DND-41 (cell line): Measurements from ENCODE around the gene BRCA1.

ENCODE experiments used
- ATAC-seq: fragments of 200-7000 bp; cut with Tn5 transposase; 3 replicates; pipeline ENCODE4 v1.9.1; 2021; ENCODE audit warnings: low read depth; ENCODE audit not compliant: insufficient read depth
- DNase-seq: peaks from one replicate; pipeline ENCODE4 v3.0.0-alpha.2; 2020
- H2AFZ ChIP-seq: 2 replicates; pipeline ENCODE4 v1.6.0; 2012; ENCODE audit warnings: low read depth, low read length
- H3K27ac ChIP-seq: 2 replicates; pipeline ENCODE4 v1.5.1; 2012; ENCODE audit warnings: low read length, inconsistent platforms
- H3K27me3 ChIP-seq: fragments of 200-600 bp; sonication (generic); 2 replicates; pipeline ENCODE4 v1.6.0; 2012; ENCODE audit warnings: low read length, mild to moderate bottlenecking, inconsistent platforms; ENCODE audit not compliant: insufficient read depth, poor library complexity
- H3K36me3 ChIP-seq: 2 replicates; pipeline ENCODE4 v1.5.1; 2012; ENCODE audit warnings: low read length, inconsistent platforms; ENCODE audit not compliant: insufficient read depth
- H3K4me1 ChIP-seq: 2 replicates; pipeline ENCODE4 v1.5.1; 2012; ENCODE audit warnings: mild to moderate bottlenecking, low read length; ENCODE audit not compliant: insufficient read depth
- H3K4me2 ChIP-seq: 2 replicates; pipeline ENCODE4 v1.6.0; 2012; ENCODE audit warnings: mild to moderate bottlenecking, moderate library complexity, low read length, inconsistent platforms; ENCODE audit not compliant: insufficient read depth
- H3K4me3 ChIP-seq, 2 experiments: fragments of 200-600 bp in 1 of 2; shearing (Covaris generic) in 1 of 2; 2 replicates each; pipeline ENCODE4 v1.5.1; 2012 to 2016; ENCODE audit warnings: inconsistent platforms in 2 of 2, low read length in 2 of 2, mild to moderate bottlenecking in 2 of 2, low read depth in 1 of 2, moderate library complexity in 1 of 2
- H3K79me2 ChIP-seq: 2 replicates; pipeline ENCODE4 v1.6.0; 2012; ENCODE audit warnings: low read length, inconsistent platforms; ENCODE audit not compliant: insufficient read depth
- H3K9ac ChIP-seq: 2 replicates; pipeline ENCODE4 v1.6.0; 2012; ENCODE audit warnings: low read depth, mild to moderate bottlenecking, inconsistent platforms, low read length, moderate library complexity
- H3K9me3 ChIP-seq: 2 replicates; pipeline ENCODE4 v1.5.1; 2012; ENCODE audit warnings: low read length, moderate library complexity, mild to moderate bottlenecking, inconsistent platforms; ENCODE audit not compliant: insufficient read depth, severe bottlenecking
- H4K20me1 ChIP-seq: 2 replicates; pipeline ENCODE4 v1.6.0; 2012; ENCODE audit warnings: low read length; ENCODE audit not compliant: insufficient read depth
- CTCF ChIP-seq: IDR thresholded peaks from 2 replicates; pipeline ENCODE4 v1.5.1; 2012; ENCODE audit warnings: borderline replicate concordance, low read length, moderate library complexity, mild to moderate bottlenecking; ENCODE audit not compliant: poor library complexity, severe bottlenecking; ENCODE audit errors: extremely low read depth
- EZH2 ChIP-seq: IDR thresholded peaks from 3 replicates; pipeline ENCODE4 v1.6.1; 2012; ENCODE audit warnings: borderline replicate concordance, low read depth, mild to moderate bottlenecking, moderate library complexity, low read length, inconsistent platforms; ENCODE audit not compliant: severe bottlenecking

Gene BRCA1

GRCh38 chr17:43016216-43016615 lies 108.9 kb downstream of the BRCA1 start:
- Histone ChIP-seq H3K79me2 (no peaks in the 10 kb centered on the region), H3K9ac (no peak overlapping the region), H2AFZ (no peak overlapping the region), H3K9me3 (no peaks in the 10 kb centered on the region), H3K4me2 (no peak overlapping the region), H3K36me3 (peaks cover 17% of the 10 kb centered on the region), H4K20me1 (no peaks in the 10 kb centered on the region), H3K27me3 (no peaks in the 10 kb centered on the region), H3K27ac (no peak overlapping the region), H3K4me3 (no peak overlapping the region), H3K4me1 (peaks cover 5% of the 10 kb centered on the region)
- no peak for TF ChIP-seq CTCF
- no peak for TF ChIP-seq EZH2
- ATAC-seq (no peak), DNase-seq (no peak)

- H3K27ac ChIP-seq = no peak overlapping the region
- no peaks in the 10 kb centered on the region for H3K9me3 ChIP-seq
- H3K4me3 ChIP-seq = no peak overlapping the region
- TF ChIP-seq EZH2 = no peak
- TF ChIP-seq CTCF = no peak
- ATAC-seq (no peak), DNase-seq (no peak)
- no peaks in the 10 kb centered on the region for H3K4me1 ChIP-seq
- H3K9ac ChIP-seq = no peak overlapping the region
- H2AFZ ChIP-seq = no peak overlapping the region
- no peaks in the 10 kb centered on the region for H3K27me3 ChIP-seq
- H3K79me2 ChIP-seq = no peaks in the 10 kb centered on the region
- no peak overlapping the region for H3K4me2 ChIP-seq
- H3K36me3 ChIP-seq = peaks cover 17% of the 10 kb centered on the region
- no peaks in the 10 kb centered on the region for H4K20me1 ChIP-seq
Measured at GRCh38 chr17:43015579-43015978, 109.6 kb downstream of the BRCA1 start.

- no peak for DNase-seq
- H3K27ac ChIP-seq = no peak overlapping the region
- no peaks in the 10 kb centered on the region for H3K9me3 ChIP-seq
- ATAC-seq = no peak
- no peak overlapping the region for H3K9ac ChIP-seq
- no peaks in the 10 kb centered on the region for H3K4me1 ChIP-seq
- no peak overlapping the region for H3K4me3 ChIP-seq
- no peak for TF ChIP-seq CTCF
- no peak for TF ChIP-seq EZH2
- no peaks in the 10 kb centered on the region for H4K20me1 ChIP-seq
- H3K79me2 ChIP-seq = no peaks in the 10 kb centered on the region
- no peak overlapping the region for H3K4me2 ChIP-seq
- peaks cover 17% of the 10 kb centered on the region for H3K36me3 ChIP-seq
- no peaks in the 10 kb centered on the region for H3K27me3 ChIP-seq
- H2AFZ ChIP-seq = no peak overlapping the region
Measured at GRCh38 chr17:43014649-43015542, 110.3 kb downstream of the BRCA1 start.
